B cell (primary cell): Measurements from ENCODE around the gene PODNL1.

Experiments used
- EZH2 ChIP-seq: IDR thresholded peaks from 2 replicates; pipeline ENCODE4 v1.6.1; 2012; ENCODE audit warnings: borderline replicate concordance, low read depth, mild to moderate bottlenecking, moderate library complexity, low read length; ENCODE audit not compliant: insufficient read depth, poor library complexity, severe bottlenecking
- TF ChIP-seq, protein P1 (sequence below): fragments of 200-600 bp; IDR thresholded peaks from one replicate; pipeline ENCODE4 v1.8.0; 2022; ENCODE audit warnings: antibody characterized with exemption, mild to moderate bottlenecking

DNA sequence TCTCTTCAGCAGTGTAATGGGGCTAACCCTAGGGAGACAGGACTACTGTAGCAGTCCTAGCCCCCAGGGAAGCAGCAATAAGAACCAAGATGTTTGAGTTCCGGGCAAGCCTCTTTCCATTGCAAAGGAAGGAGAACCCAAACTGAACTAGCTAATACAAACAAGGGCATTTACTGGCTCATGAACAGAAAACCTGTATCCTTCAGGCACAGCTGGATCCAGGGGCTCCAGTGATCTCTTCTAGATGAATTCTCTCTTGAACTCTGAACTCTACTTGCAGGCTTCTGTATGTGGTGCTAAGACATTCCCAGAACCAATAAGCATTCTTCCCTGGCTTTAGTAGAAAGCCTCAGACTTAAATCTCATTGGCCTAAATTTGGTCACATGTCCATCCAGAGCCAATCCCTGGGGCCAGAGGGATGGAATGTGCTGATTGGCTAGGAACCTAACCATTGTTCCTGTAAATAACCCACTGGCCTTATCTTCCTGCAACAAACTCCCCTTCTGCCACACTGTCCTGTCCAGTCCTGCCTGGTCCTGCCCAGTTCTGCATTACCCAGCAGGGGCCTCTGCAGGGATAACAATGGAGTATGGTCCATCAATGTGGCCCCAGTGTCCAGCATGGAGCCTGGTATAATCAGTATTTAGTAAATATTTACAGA is 3.9 kb upstream of the PODNL1 start:
- TF ChIP-seq, protein P1, sequence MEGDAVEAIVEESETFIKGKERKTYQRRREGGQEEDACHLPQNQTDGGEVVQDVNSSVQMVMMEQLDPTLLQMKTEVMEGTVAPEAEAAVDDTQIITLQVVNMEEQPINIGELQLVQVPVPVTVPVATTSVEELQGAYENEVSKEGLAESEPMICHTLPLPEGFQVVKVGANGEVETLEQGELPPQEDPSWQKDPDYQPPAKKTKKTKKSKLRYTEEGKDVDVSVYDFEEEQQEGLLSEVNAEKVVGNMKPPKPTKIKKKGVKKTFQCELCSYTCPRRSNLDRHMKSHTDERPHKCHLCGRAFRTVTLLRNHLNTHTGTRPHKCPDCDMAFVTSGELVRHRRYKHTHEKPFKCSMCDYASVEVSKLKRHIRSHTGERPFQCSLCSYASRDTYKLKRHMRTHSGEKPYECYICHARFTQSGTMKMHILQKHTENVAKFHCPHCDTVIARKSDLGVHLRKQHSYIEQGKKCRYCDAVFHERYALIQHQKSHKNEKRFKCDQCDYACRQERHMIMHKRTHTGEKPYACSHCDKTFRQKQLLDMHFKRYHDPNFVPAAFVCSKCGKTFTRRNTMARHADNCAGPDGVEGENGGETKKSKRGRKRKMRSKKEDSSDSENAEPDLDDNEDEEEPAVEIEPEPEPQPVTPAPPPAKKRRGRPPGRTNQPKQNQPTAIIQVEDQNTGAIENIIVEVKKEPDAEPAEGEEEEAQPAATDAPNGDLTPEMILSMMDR, result no peak
- no peak for TF ChIP-seq EZH2
